ENCODE measurements around the gene NAB1.

Gene NAB1

DNA sequence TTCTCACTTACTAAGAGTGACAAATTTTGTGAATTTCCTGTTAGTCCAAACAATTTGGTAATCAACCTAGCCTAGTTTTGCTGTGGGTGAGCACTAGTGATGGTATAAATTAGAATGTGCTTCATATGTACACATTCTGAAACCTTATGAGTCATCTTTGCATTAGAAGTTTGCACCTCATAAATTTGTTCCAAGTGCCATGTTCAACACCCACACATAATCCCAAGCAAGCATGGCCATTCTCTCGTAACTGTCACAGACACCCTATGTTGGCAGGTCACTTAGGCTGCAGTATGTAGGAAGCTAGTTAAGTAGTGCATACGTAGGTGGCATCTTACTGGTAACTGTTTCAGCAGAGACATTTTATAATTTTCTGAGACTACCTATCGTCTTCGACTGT lies 46.9 kb downstream of the NAB1 start:
- no peak overlapping the region for H3K4me3 ChIP-seq (replicated peaks; ENCODE audit: insufficient read depth, low read length)
- no peak for DNase-seq (ENCODE audit: low read depth in 1 of 2, low spot score in 1 of 2)
- TF ChIP-seq, protein P1, sequence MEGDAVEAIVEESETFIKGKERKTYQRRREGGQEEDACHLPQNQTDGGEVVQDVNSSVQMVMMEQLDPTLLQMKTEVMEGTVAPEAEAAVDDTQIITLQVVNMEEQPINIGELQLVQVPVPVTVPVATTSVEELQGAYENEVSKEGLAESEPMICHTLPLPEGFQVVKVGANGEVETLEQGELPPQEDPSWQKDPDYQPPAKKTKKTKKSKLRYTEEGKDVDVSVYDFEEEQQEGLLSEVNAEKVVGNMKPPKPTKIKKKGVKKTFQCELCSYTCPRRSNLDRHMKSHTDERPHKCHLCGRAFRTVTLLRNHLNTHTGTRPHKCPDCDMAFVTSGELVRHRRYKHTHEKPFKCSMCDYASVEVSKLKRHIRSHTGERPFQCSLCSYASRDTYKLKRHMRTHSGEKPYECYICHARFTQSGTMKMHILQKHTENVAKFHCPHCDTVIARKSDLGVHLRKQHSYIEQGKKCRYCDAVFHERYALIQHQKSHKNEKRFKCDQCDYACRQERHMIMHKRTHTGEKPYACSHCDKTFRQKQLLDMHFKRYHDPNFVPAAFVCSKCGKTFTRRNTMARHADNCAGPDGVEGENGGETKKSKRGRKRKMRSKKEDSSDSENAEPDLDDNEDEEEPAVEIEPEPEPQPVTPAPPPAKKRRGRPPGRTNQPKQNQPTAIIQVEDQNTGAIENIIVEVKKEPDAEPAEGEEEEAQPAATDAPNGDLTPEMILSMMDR (IDR thresholded peaks at IDR 0.05; ENCODE audit: insufficient read depth, low read length): no peak
- TF ChIP-seq GABPA (IDR thresholded peaks at IDR 0.05; ENCODE audit: low read depth) (no peak), SPI1 (IDR thresholded peaks at IDR 0.05; ENCODE audit: borderline replicate concordance, low read depth) (no peak), POLR2AphosphoS5 (IDR thresholded peaks at IDR 0.05; ENCODE audit: low read depth) (no peak)
- TF ChIP-seq, protein P2, sequence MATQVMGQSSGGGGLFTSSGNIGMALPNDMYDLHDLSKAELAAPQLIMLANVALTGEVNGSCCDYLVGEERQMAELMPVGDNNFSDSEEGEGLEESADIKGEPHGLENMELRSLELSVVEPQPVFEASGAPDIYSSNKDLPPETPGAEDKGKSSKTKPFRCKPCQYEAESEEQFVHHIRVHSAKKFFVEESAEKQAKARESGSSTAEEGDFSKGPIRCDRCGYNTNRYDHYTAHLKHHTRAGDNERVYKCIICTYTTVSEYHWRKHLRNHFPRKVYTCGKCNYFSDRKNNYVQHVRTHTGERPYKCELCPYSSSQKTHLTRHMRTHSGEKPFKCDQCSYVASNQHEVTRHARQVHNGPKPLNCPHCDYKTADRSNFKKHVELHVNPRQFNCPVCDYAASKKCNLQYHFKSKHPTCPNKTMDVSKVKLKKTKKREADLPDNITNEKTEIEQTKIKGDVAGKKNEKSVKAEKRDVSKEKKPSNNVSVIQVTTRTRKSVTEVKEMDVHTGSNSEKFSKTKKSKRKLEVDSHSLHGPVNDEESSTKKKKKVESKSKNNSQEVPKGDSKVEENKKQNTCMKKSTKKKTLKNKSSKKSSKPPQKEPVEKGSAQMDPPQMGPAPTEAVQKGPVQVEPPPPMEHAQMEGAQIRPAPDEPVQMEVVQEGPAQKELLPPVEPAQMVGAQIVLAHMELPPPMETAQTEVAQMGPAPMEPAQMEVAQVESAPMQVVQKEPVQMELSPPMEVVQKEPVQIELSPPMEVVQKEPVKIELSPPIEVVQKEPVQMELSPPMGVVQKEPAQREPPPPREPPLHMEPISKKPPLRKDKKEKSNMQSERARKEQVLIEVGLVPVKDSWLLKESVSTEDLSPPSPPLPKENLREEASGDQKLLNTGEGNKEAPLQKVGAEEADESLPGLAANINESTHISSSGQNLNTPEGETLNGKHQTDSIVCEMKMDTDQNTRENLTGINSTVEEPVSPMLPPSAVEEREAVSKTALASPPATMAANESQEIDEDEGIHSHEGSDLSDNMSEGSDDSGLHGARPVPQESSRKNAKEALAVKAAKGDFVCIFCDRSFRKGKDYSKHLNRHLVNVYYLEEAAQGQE (IDR thresholded peaks at IDR 0.05; ENCODE audit: insufficient replicate concordance, low read depth): no peak
- H3K27ac ChIP-seq (replicated peaks): no peak overlapping the region
- no peaks in the 10 kb centered on the region for H3K27me3 ChIP-seq (ENCODE audit: insufficient read depth, poor library complexity, severe bottlenecking)

DNA sequence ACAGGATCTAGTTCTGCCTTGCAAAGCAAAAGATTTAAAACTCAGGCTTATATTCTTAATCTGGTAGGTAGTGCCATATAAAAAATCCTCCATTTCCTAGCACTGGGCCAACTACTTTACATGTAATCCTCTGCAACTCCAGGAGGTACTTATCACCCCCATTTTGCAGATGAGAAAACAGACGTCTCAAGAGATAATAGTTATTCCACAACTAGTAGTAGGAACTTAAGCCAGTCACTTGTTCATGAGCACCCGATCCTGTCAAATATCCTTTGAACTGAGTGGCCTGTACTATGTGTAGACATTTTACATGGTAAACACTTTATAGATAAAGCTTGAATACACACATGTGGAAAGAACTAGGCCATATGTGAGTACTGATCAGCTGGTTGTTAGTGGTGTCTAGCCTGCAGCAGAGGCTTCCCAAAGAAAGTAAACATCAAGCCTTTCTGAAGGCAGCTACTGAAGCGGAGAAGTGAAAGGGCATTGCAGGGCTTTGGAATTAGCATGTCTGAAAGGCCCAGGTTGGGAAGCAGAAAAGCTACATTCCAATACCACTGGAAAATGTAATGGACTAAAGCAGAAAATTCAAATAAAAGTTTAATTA lies 48.0 kb downstream of the NAB1 start:
- Histone ChIP-seq H3K27ac (replicated peaks) (no peak overlapping the region), H3K27me3 (ENCODE audit: insufficient read depth, poor library complexity, severe bottlenecking) (no peaks in the 10 kb centered on the region), H3K4me3 (replicated peaks; ENCODE audit: insufficient read depth, low read length) (no peak overlapping the region)
- TF ChIP-seq SPI1 (IDR thresholded peaks at IDR 0.05; ENCODE audit: borderline replicate concordance, low read depth): no peak
- TF ChIP-seq, protein P1 (IDR thresholded peaks at IDR 0.05; ENCODE audit: insufficient read depth, low read length): no peak
- TF ChIP-seq GABPA (IDR thresholded peaks at IDR 0.05; ENCODE audit: low read depth): no peak
- TF ChIP-seq, protein P2 (IDR thresholded peaks at IDR 0.05; ENCODE audit: insufficient replicate concordance, low read depth): no peak
- TF ChIP-seq POLR2AphosphoS5 (IDR thresholded peaks at IDR 0.05; ENCODE audit: low read depth): no peak
- DNase-seq (ENCODE audit: low read depth in 1 of 2, low spot score in 1 of 2): no peak

DNA sequence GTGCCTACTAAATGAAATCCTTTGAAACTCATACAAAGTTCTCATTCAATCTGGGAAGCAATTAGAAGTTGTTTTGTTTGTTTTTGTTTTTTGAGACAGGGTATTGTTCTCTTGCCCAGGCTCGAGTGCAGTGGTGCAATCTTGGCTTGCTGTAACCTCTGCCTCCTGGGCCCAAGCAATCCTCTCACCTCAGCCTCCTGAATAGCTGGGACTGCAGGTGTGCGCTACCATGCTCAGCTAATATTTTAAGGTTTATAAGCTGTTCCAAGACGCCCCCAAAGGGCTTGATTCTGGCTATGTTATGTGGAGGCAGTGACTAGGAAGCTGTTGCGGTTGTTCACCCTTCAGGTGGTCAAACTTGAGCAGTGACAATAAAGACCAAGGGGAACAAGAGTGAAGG lies 48.5 kb downstream of the NAB1 start:
- Histone ChIP-seq H3K27ac (replicated peaks) (no peak overlapping the region), H3K27me3 (ENCODE audit: insufficient read depth, poor library complexity, severe bottlenecking) (no peaks in the 10 kb centered on the region), H3K4me3 (replicated peaks; ENCODE audit: insufficient read depth, low read length) (no peak overlapping the region)
- TF ChIP-seq POLR2AphosphoS5 (IDR thresholded peaks at IDR 0.05; ENCODE audit: low read depth) (no peak), SPI1 (IDR thresholded peaks at IDR 0.05; ENCODE audit: borderline replicate concordance, low read depth) (no peak)
- no peak for DNase-seq (ENCODE audit: low read depth in 1 of 2, low spot score in 1 of 2)

DNA sequence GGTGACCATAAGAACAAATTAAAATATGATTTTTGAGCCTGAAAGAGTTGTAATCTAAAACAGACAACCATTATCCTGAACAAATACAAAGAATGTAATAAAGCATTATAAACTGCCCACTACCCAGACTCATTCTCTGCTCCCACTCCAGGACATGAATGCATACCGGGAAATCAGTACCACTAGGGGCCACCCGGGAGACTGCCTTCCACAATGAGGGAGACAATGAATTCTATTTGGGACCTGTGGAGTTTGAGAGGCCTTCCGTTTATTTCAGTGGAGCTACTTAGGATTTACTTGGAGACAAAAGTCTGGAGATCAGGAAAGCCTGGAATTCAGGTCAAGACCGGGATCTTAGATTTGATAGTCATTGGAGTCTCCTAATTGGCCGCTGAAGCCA lies 50.0 kb downstream of the NAB1 start:
- TF ChIP-seq, protein P2 (IDR thresholded peaks at IDR 0.05; ENCODE audit: insufficient replicate concordance, low read depth): no peak
- no peak for TF ChIP-seq SPI1 (IDR thresholded peaks at IDR 0.05; ENCODE audit: borderline replicate concordance, low read depth)
- TF ChIP-seq POLR2AphosphoS5 (IDR thresholded peaks at IDR 0.05; ENCODE audit: low read depth): no peak
- TF ChIP-seq GABPA (IDR thresholded peaks at IDR 0.05; ENCODE audit: low read depth): no peak
- TF ChIP-seq, protein P1 (IDR thresholded peaks at IDR 0.05; ENCODE audit: insufficient read depth, low read length): no peak
- DNase-seq (ENCODE audit: low read depth in 1 of 2, low spot score in 1 of 2): no peak
- Histone ChIP-seq H3K4me3 (replicated peaks; ENCODE audit: insufficient read depth, low read length) (no peak overlapping the region), H3K27ac (replicated peaks) (no peak overlapping the region), H3K27me3 (ENCODE audit: insufficient read depth, poor library complexity, severe bottlenecking) (no peaks in the 10 kb centered on the region)

Measured in HL-60 (cell line).